ENCODE data around the gene NCOR1.
A peak's percentile ranks its signal among the peaks of the same experiment; 100 is the strongest.

DNA sequence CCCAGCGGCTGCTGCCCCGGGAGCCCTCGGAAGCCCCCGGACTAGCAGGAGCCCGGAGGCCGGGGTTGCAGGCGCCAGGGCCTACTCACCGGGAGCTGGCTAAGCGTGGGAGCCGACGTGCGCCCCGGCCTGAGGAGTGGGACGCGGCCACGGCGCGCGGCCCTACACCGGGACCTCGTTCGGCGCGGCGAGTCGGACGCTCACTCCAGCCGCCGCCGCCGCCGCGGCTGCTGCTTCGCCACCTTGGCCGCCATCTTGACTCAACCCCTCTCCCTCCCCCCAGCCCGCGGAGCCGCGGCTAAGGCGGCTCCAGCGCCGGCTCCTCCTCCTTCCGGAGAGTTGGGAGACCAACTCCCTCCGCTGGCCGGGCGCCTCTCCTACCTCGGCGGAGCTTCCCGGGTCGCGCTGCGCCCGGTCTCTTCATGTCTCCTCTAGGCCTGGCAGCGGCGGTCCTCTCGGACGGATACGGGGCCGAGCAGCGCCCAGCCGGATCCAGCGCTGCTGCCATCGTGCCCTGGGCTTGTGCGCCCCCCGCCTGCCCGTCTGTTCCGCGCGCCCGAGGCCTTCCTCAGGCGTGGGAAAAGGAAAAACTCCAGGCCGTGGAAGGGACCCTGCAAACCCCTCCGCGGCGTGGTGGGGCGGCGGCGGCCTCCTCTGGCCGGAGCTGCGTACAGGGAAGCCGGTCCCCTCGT is at the start of gene NCOR1:
- TF ChIP-seq POLR2AphosphoS5 (IDR thresholded peaks at IDR 0.05; ENCODE audit: low read depth, low read length): peak; percentile 92
- TF ChIP-seq, protein P1, sequence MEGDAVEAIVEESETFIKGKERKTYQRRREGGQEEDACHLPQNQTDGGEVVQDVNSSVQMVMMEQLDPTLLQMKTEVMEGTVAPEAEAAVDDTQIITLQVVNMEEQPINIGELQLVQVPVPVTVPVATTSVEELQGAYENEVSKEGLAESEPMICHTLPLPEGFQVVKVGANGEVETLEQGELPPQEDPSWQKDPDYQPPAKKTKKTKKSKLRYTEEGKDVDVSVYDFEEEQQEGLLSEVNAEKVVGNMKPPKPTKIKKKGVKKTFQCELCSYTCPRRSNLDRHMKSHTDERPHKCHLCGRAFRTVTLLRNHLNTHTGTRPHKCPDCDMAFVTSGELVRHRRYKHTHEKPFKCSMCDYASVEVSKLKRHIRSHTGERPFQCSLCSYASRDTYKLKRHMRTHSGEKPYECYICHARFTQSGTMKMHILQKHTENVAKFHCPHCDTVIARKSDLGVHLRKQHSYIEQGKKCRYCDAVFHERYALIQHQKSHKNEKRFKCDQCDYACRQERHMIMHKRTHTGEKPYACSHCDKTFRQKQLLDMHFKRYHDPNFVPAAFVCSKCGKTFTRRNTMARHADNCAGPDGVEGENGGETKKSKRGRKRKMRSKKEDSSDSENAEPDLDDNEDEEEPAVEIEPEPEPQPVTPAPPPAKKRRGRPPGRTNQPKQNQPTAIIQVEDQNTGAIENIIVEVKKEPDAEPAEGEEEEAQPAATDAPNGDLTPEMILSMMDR (IDR thresholded peaks at IDR 0.05): peak; percentile 38
- no peak for TF ChIP-seq FOSL2 (IDR thresholded peaks at IDR 0.05; ENCODE audit: borderline replicate concordance, low read depth)
- TF ChIP-seq, protein P2, sequence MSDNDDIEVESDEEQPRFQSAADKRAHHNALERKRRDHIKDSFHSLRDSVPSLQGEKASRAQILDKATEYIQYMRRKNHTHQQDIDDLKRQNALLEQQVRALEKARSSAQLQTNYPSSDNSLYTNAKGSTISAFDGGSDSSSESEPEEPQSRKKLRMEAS (IDR thresholded peaks at IDR 0.05; ENCODE audit: low read depth): peak; percentile 72
- peak; percentile 28; the same call in 1 of the 2 replicates for TF ChIP-seq SMC3 (IDR thresholded peaks at IDR 0.05; ENCODE audit: low read depth, low read length)
- TF ChIP-seq TAF1 (IDR thresholded peaks at IDR 0.05; ENCODE audit: borderline replicate concordance, low read depth, low read length): peak; percentile 96
- TF ChIP-seq MEF2A (IDR thresholded peaks at IDR 0.05; ENCODE audit: borderline replicate concordance, low read depth): 0 out of 2 replicates have a peak, but pooled peaks have one; percentile 19
- 0 out of 2 replicates have a peak, but pooled peaks have one; percentile 23 for TF ChIP-seq FOXJ3 (CRISPR knock-in tag; IDR thresholded peaks at IDR 0.05)
- TF ChIP-seq EP300 (IDR thresholded peaks at IDR 0.05; ENCODE audit: borderline replicate concordance in 1 of 2, low read depth in 1 of 2, low read length in 1 of 2): peak in 1 of 2 experiments; percentile 55; a peak in 1 of 4 replicates
- TF ChIP-seq CHD2 (IDR thresholded peaks at IDR 0.05; ENCODE audit: low read length, partially characterized antibody): peak; percentile 71
- TF ChIP-seq, protein P3, sequence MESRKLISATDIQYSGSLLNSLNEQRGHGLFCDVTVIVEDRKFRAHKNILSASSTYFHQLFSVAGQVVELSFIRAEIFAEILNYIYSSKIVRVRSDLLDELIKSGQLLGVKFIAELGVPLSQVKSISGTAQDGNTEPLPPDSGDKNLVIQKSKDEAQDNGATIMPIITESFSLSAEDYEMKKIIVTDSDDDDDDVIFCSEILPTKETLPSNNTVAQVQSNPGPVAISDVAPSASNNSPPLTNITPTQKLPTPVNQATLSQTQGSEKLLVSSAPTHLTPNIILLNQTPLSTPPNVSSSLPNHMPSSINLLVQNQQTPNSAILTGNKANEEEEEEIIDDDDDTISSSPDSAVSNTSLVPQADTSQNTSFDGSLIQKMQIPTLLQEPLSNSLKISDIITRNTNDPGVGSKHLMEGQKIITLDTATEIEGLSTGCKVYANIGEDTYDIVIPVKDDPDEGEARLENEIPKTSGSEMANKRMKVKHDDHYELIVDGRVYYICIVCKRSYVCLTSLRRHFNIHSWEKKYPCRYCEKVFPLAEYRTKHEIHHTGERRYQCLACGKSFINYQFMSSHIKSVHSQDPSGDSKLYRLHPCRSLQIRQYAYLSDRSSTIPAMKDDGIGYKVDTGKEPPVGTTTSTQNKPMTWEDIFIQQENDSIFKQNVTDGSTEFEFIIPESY (IDR thresholded peaks at IDR 0.05; ENCODE audit: borderline replicate concordance, low read depth): no peak
- TF ChIP-seq, protein P4, sequence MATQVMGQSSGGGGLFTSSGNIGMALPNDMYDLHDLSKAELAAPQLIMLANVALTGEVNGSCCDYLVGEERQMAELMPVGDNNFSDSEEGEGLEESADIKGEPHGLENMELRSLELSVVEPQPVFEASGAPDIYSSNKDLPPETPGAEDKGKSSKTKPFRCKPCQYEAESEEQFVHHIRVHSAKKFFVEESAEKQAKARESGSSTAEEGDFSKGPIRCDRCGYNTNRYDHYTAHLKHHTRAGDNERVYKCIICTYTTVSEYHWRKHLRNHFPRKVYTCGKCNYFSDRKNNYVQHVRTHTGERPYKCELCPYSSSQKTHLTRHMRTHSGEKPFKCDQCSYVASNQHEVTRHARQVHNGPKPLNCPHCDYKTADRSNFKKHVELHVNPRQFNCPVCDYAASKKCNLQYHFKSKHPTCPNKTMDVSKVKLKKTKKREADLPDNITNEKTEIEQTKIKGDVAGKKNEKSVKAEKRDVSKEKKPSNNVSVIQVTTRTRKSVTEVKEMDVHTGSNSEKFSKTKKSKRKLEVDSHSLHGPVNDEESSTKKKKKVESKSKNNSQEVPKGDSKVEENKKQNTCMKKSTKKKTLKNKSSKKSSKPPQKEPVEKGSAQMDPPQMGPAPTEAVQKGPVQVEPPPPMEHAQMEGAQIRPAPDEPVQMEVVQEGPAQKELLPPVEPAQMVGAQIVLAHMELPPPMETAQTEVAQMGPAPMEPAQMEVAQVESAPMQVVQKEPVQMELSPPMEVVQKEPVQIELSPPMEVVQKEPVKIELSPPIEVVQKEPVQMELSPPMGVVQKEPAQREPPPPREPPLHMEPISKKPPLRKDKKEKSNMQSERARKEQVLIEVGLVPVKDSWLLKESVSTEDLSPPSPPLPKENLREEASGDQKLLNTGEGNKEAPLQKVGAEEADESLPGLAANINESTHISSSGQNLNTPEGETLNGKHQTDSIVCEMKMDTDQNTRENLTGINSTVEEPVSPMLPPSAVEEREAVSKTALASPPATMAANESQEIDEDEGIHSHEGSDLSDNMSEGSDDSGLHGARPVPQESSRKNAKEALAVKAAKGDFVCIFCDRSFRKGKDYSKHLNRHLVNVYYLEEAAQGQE (IDR thresholded peaks at IDR 0.05; ENCODE audit: low read depth, low read length): 0 out of 2 replicates have a peak, but pooled peaks have one; percentile 10
